Amniotic epithelial cell (primary cell): Measurements from ENCODE around the gene CCDC175.

ENCODE experiments used
- DNase-seq: peaks from one replicate; pipeline ENCODE4 v3.0.0-alpha.2; 2010; ENCODE audit warnings: low read depth

The CCDC175 gene

GRCh38 chr14:59540852-59541251, 35.8 kb downstream of the CCDC175 start:
- DNase-seq = no peak

- no peak for DNase-seq
These were observed 37.7 kb downstream of the CCDC175 start for GRCh38 chr14:59538936-59539335.

- no peak for DNase-seq
These were observed 39.1 kb downstream of the CCDC175 start for GRCh38 chr14:59537476-59537875.

- no peak for DNase-seq
These were observed 42.1 kb downstream of the CCDC175 start for GRCh38 chr14:59534361-59534987.

GRCh38 chr14:59532419-59532818, 44.2 kb downstream of the CCDC175 start:
- DNase-seq = no peak

GRCh38 chr14:59530349-59530748, 46.3 kb downstream of the CCDC175 start:
- no peak for DNase-seq

GRCh38 chr14:59529189-59529588, 47.4 kb downstream of the CCDC175 start:
- DNase-seq = no peak

GRCh38 chr14:59520224-59520623, 56.4 kb downstream of the CCDC175 start:
- DNase-seq = no peak

- DNase-seq = no peak
These were observed 64.6 kb downstream of the CCDC175 start for GRCh38 chr14:59511916-59512575.

GRCh38 chr14:59510966-59511365, 65.6 kb downstream of the CCDC175 start:
- DNase-seq = no peak

- DNase-seq = peak; percentile 21
These were observed 66.6 kb downstream of the CCDC175 start for GRCh38 chr14:59510001-59510400.

- no peak for DNase-seq
These were observed 67.5 kb downstream of the CCDC175 start for GRCh38 chr14:59509101-59509500.

GRCh38 chr14:59507752-59508103, 68.9 kb downstream of the CCDC175 start:
- DNase-seq = no peak

GRCh38 chr14:59507063-59507751, 69.4 kb downstream of the CCDC175 start:
- peak; percentile 54 for DNase-seq

GRCh38 chr14:59503256-59503655, 73.4 kb downstream of the CCDC175 start:
- DNase-seq = no peak

- no peak for DNase-seq
These were observed 75.9 kb downstream of the CCDC175 start for GRCh38 chr14:59500732-59501131.

GRCh38 chr14:59492384-59492783, 84.2 kb downstream of the CCDC175 start:
- DNase-seq = no peak

- DNase-seq = peak; percentile 28
These were observed 85.9 kb downstream of the CCDC175 start for GRCh38 chr14:59490756-59491155.

- peak; percentile 38 for DNase-seq
These were observed 91.9 kb downstream of the CCDC175 start for GRCh38 chr14:59484639-59485175.

- peak; percentile 90 for DNase-seq
These were observed 92.6 kb downstream of the CCDC175 start, which contains the start of the genes JKAMP and L3HYPDH for GRCh38 chr14:59483819-59484638. Gene JKAMP, plus strand, starts transcription at chr14:59484517. Its CDS starts 73 bp downstream, at chr14:59484590. Gene L3HYPDH, minus strand, starts transcription at chr14:59484408. Its CDS starts 92 bp downstream, at chr14:59484316.

- peak; percentile 79 for DNase-seq
These were observed 93.2 kb downstream of the CCDC175 start for GRCh38 chr14:59483363-59483762.
